ENCODE measurements around the gene GAS2. TPM values are rescaled to one million over a fixed set of nuclear protein-coding genes. Genes with fewer than 3 reads are reported as not detected.
"Not testable (repeated sequence)": the region's sequence is repeated elsewhere in the genome, so short reads cannot be mapped to it uniquely, and the experiment has no call there.

GAS2 gene
- total RNA-seq, 4 donors from 2014 or later, result 0.77 to 21.5 (median 5.1) TPM; not detected in 1

DNA sequence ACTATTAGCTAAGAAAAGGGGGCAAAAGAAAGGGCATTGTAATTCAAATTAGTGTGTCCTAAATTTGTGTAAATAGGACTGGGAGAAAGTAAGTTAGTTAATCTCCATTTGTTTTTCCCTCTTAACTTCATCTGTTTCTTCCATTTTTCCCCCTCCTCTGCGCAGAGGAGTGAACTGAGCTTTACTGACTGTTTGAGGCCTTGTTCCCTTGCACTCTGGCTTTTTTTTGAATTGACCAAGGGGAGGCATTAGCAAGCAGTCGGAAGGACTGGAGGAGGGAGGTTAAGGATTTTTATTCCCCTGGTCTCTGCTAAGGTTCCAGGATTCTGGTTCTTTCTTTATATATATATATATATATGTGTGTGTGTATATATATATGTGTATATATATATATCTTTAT, 25.5 kb upstream of the GAS2 start:
- no peaks in the 10 kb centered on the region for H3K27me3 ChIP-seq
- no peak overlapping the region for H3K27ac ChIP-seq
- H3K36me3 ChIP-seq, result no peaks in the 10 kb centered on the region
- H3K9me3 ChIP-seq, result no peaks in the 10 kb centered on the region
- no peaks in the 10 kb centered on the region for H3K4me1 ChIP-seq
- intact Hi-C loops (cut with DNase I; ENCODE audit: low total_unique reads), result no loop called here
- TF ChIP-seq CTCF (IDR thresholded peaks at IDR 0.05) (no peak), POLR2A (IDR thresholded peaks at IDR 0.05) (no peak)
- no peak for DNase-seq
- H3K4me3 ChIP-seq, result no peak overlapping the region

DNA sequence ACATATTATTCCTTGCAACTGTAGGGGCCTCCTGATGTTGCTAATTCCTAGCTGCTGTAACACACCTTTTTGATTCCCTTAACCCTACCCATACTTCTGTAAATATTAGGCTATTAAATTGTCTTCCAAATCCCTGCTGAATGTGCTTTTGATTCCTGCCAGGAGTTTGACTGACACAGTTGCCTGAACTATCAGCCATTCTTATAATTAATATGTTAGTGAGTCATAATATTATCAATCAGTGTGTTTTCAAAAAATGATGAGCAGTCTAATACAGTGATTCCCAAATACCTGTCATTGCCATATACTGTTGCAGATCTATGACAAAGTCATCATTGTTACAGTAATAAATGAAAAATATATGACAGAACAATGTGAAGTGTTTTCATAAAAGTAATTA, 24.9 kb upstream of the GAS2 start:
- H3K9me3 ChIP-seq, result no peaks in the 10 kb centered on the region
- no peaks in the 10 kb centered on the region for H3K36me3 ChIP-seq
- intact Hi-C loops (cut with DNase I; ENCODE audit: low total_unique reads), result no loop called here
- H3K4me3 ChIP-seq, result no peak overlapping the region
- no peaks in the 10 kb centered on the region for H3K4me1 ChIP-seq
- no peak for DNase-seq
- no peaks in the 10 kb centered on the region for H3K27me3 ChIP-seq
- TF ChIP-seq POLR2A (IDR thresholded peaks at IDR 0.05), result no peak
- no peak for TF ChIP-seq CTCF (IDR thresholded peaks at IDR 0.05)
- H3K27ac ChIP-seq, result no peak overlapping the region

GRCh38 chr11:22652346-22652745, 14.1 kb upstream of the GAS2 start:
- H3K9me3 ChIP-seq; intact Hi-C loops (cut with DNase I; ENCODE audit: low total_unique reads): not testable (repeated sequence)

DNA sequence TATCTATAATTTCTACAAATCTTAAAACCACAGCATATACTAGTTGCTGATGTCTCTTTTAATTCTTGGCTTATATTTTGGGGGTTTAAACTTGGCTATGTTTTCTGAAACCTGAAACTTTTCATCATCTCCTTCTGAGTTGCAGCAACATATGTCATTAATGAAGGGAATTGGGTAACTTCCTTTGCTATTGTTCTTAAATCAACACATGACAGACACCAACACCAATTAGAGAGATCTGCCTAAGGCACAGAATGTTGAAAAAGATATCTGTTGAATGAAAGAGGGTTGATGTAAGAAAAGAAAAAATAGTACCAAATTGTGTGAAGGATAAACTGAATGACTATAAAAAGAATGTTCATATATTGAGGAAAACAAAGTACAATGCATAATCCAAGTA, 10.3 kb upstream of the GAS2 start:
- H3K9me3 ChIP-seq, result no peaks in the 10 kb centered on the region
- H3K27ac ChIP-seq, result no peak overlapping the region
- no peak overlapping the region for H3K4me3 ChIP-seq
- intact Hi-C loops (cut with DNase I; ENCODE audit: low total_unique reads), result no loop called here
- no peaks in the 10 kb centered on the region for H3K4me1 ChIP-seq
- no peak for DNase-seq
- no peaks in the 10 kb centered on the region for H3K27me3 ChIP-seq
- TF ChIP-seq CTCF (IDR thresholded peaks at IDR 0.05) (no peak), POLR2A (IDR thresholded peaks at IDR 0.05) (no peak)
- H3K36me3 ChIP-seq, result no peaks in the 10 kb centered on the region

More at GRCh38 chr11:22652346-22652745, 14.1 kb upstream of the GAS2 start:
- not testable (repeated sequence) for H3K4me3 ChIP-seq, DNase-seq, H3K27ac ChIP-seq, H3K27me3 ChIP-seq, H3K36me3 ChIP-seq, H3K4me1 ChIP-seq

DNA sequence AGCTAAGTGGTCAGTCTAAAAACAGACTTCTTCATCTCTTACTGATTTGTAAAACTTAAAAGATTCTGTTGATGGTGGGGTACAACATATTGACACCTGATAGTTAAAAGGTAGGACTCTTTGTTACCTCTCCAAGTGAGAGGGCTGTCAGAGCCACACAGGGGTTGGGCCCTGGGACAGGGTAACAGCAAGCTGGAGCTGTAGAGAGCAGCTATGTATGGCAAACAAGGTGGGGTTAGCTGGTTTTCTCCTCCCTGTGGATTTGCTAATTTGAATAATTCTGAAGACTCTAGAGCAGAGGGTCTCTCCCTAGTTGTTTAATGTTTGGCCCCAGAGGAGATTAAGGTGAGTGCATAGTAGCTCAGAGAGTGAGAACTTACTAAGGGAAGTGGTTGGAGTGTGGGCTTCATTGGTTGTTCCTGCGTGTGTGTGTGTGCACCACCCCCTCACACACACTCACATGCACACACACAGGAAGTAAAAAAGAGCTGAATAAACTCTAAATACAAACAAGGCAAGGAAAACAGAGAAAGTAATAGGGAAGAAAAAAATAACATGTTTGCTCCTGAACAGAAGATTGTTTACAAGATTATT, 9.2 kb upstream of the GAS2 start:
- TF ChIP-seq CTCF (IDR thresholded peaks at IDR 0.05), result no peak
- TF ChIP-seq POLR2A (IDR thresholded peaks at IDR 0.05), result no peak
- Histone ChIP-seq H3K4me1 (no peaks in the 10 kb centered on the region), H3K27me3 (no peaks in the 10 kb centered on the region), H3K27ac (no peak overlapping the region), H3K4me3 (no peak overlapping the region), H3K36me3 (no peaks in the 10 kb centered on the region), H3K9me3 (no peaks in the 10 kb centered on the region)
- intact Hi-C loops (cut with DNase I; ENCODE audit: low total_unique reads), result no loop called here
- DNase-seq, result no peak

- Histone ChIP-seq H3K4me3 (no peak overlapping the region), H3K36me3 (no peaks in the 10 kb centered on the region), H3K27ac (no peak overlapping the region), H3K9me3 (no peaks in the 10 kb centered on the region), H3K27me3 (no peaks in the 10 kb centered on the region), H3K4me1 (no peaks in the 10 kb centered on the region)
- intact Hi-C loops (cut with DNase I; ENCODE audit: low total_unique reads), result no loop called here
- no peak for DNase-seq
- no peak for TF ChIP-seq POLR2A (IDR thresholded peaks at IDR 0.05)
- TF ChIP-seq CTCF (IDR thresholded peaks at IDR 0.05), result no peak
These were observed 6.6 kb upstream of the GAS2 start for GRCh38 chr11:22659783-22660182.

Measured in uterus (tissue), 4 donors.